DMS 273 treated with DMSO at 0.1 percent for 48 hours (cell line): ENCODE measurements around the gene SMAD5.

ENCODE experiments used
- DNase-seq: peaks from one replicate; lab custom pipeline; 2025; lab: John Stamatoyannopoulos, UW

Gene SMAD5

DNA sequence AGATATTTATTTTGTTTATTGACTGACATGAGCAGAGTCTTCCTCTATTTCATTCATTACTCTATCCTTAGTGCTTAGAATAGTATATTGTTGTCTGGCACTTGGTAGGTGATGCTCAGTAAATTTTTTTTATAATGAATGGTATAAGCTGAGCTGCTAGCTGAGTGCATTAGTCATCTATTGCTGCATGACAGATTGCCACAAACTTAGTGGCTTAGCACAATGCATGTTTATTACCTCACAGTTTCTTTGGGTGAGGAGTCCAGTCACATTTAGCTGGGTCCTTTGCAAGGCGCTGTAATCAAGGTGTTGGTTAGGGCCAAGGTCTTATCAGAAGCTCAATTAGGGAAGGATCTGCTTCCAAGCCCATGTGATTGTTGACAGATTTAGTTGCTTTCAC is 23.1 kb downstream of the SMAD5 start:
- DNase-seq = no peak

DNA sequence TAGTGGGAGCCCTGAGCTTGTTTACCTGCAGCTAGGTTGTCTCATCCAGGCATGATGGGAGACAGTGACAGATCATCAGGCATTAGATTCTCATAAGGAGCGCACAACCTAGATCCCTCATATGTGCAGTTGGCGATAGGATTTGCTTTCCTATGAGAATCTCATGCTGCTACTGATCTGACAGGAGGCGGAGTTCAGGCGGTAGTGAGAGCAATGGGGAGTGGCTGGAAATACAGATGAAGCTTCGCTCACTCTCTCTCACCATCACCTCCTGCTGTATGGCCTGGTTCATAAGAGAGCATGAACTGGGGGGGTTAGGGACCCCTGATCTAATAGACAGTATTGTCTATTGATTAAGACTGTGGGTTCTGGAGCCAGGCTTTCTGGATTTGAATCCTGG is 24.9 kb downstream of the SMAD5 start:
- DNase-seq = no peak

DNA sequence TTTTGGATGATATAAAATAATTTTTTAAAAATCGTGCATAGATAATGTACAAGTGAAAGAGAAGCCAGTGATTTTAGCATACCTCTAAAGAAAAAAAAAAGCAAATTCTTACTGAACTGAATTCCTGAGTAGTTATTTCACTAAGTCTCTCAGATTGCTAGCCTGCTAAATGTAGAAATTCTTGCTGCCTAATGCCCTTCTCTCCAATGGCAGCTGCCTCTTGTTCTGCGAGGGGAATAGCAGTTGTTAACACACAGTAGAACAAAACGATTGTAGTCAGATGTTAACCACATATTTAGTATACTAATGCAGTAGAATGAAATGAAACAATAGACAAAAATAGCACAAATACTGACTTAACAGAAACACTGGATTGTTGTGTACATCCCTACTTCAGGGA is 26.8 kb downstream of the SMAD5 start:
- DNase-seq = no peak

DNA sequence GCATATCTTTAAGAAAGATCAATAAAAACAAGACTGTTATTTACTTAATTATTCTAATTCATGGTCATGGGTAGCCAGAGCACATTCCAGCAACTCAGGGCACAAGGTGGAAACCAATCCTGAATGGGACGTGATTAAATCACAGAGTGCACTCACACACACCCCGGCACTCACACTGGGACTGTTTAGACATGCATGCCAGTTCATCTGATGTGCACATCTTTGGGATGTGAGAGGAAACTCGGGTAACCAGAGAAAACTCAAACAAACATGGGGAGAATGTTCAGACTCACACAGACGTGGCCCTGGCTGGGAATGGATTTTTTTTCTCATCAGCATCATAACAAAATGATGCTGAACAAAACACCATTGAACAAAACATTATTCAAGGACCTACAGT is 29.4 kb downstream of the SMAD5 start:
- DNase-seq = no peak

DNA sequence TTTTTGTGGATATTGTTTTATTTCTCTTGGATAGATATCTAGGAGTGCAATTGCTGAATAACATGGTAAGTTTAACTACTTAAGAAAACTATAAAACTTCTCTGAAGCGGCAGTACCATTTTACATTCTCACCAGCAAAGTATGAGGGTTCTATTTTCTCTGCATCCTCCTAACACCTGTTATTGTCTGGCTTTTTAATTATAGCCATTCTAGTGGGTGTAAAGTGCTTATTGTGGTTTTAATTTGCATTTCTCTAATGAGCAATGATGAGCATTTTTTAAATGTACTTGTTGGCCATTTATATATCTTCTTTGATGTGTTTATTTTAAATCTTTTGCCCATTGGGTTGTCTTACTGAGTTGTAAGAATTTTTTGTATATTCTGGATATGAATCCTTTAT is 31.6 kb downstream of the SMAD5 start:
- no peak for DNase-seq

DNA sequence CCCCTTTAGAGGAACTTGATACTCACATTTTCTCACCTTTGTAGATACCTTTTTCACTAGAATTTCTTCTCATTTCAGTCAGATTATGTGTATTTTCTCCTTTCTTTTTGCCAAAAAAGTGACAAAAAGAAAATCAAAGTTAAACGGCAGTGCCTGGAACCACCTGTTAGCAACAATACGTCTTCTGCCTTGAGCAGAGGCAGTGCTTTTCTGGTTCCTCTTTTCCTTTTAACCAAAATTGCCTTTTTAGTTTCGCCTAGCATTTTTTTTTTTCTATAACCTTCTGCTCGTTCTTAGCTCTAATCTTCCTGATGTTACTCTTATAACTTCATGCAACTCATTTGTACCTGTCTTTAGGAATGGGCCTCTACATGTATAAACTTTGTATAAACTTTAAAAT is 34.3 kb downstream of the SMAD5 start:
- no peak for DNase-seq

DNA sequence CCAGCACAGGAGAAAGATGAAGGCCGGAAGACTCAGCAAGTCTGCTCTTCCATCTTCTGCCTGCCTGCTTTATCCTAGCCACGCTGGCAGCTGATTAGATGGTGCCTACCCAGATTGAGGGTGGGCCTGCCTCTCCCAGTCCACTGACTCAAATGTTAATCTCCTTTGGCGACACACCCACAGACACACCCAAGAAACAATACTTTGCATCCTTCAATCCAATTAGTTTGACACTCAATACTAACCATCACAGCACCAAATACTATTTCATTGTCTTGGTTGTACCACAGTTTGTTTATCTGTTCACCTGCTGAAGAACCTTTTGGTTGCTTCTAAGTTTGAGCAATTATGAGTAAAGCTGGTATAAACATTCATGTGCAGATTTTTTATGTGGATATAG is 36.6 kb downstream of the SMAD5 start:
- no peak for DNase-seq

DNA sequence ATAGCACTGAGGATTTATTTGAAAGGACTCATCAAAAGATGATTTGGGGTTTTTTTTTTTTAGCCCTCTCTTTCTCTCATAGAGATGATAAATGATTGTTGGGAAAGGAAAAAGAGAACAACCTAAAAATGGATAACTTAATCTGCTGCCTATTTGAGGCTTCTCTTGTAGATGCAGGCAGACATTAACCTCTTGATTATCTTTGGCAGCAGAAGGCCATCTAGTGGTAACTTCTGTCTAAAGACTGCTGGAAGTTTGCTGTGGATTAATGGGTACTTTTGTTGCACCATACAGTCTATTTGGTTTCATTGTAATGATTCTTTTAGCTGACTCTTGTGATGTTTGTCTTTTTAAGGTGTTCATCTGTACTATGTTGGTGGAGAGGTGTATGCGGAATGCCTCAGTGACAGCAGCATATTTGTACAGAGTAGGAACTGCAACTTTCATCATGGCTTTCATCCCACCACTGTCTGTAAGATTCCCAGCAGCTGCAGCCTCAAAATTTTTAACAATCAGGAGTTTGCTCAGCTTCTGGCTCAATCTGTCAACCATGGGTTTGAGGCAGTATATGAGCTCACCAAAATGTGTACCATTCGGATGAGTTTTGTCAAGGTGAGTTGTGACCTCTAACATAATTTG is 41.5 kb downstream of the SMAD5 start:
- peak; percentile 33 for DNase-seq

DNA sequence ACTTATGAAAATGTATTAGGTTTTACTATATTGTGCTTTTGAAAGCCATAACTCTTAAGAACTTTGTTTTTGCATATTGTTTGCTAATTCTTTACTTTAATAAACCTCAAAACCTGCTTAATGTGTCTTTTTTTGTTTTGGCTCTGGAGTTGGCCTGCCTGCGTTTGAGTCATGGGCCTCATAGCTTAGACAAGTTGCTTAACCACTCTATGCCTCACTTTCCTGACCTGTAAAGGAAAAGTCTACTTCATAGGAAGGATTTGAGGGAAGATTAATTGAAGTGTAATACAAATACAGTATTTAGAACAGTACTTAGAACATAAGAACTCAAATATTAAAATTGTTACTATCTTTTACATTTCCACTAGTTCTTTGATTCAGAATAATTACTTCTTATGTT is 50.0 kb downstream of the SMAD5 start:
- no peak for DNase-seq

DNA sequence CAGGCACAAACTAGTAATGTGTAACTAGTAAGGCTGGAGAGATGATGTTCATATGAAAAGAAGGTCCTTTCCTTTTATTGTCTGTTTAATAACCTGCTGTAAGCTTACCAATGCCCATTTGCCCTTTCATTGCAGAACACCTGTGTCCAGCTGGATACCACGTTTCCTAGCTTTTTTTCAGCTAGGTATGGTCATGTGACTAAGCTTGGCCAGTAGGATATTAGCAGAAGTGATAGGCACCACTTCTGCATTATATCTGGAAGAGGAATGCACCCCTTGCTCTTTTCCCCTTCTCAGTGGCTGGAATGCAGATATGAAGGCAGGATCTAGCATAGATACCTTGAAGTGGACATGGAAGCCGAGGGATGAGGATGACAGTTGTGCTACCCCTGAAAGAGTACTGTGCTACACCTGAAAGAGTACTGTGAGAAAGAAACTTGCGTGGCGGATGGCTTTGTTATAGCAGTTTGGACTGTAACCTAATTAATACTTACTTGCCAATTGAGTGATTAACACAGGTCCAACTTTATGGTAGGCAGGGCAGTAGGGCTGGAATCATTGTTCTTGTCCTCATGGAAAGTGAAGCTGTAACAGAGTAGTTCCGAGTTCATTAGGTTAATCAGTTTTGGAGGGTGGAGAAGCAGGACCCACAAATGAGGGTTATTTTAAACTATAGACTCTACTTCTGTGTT is 53.5 kb downstream of the SMAD5 start:
- no peak for DNase-seq

DNA sequence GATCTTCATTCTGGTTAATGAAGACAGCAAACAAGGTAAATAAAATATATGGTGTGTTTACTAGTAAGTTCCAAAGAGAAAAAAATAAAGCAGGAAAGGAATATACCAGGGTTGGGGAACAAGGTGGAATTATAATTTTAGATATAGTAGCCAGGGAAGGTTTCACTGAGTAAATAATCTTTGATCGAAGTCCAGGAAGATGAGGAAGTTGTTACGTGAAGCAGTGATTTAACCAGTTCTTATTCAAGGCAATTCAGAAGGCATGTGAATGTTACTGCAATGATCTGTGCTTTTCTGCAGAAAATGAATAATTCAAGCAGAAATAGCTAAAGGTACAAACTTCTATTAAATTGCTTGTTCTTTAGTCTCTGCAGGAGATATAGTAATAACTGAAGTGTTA is 54.2 kb downstream of the SMAD5 start:
- no peak for DNase-seq

DNA sequence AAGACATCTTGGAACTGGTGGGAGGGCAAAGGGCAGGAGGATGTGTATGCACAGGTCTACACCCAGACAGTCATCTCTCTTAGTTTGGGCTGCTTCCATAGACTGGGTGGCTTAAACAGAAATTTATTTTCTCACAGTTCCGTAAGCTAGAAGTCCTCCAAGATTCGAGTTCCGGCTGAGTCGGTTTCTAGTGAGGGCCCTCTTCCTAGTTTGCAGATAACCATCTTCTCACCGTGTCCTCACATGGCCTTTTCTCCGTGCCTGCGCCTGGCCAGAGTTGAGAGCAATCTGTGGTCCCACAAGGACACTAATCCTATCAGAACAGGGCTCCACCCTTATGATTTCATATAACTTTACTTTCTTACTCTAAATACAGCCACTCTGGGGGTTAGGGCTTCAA is 56.2 kb downstream of the SMAD5 start:
- no peak for DNase-seq

DNA sequence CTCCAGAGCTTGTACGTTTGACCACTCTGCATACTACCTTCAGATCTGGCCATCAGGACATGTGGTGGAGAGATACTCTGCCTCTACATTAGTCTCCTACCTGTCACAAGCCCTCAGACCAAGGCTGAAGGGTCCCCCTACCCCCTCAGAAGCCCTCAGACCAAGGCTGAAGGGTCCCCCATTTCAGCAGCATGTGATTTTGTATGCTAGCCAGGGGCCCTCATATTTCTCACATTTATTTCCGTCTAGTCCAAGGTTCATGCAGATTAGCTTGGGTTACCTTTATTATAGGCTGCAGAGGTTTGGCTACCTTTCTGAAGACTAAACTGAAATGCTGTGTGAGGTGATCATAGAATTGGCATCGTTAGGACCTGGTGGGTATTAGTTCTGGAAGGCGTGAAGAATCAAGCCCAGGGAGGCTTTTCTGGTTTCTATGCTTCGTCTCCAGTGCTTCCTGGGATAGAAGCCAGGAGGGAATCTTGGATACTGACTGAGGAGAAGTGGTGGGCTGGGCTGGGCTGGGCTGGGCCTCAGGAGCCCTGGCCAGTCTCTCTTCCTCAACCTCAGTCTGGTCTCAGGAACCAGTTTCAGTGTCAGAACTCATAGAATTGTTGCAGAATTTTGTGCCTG is 57.6 kb downstream of the SMAD5 start:
- no peak for DNase-seq

DNA sequence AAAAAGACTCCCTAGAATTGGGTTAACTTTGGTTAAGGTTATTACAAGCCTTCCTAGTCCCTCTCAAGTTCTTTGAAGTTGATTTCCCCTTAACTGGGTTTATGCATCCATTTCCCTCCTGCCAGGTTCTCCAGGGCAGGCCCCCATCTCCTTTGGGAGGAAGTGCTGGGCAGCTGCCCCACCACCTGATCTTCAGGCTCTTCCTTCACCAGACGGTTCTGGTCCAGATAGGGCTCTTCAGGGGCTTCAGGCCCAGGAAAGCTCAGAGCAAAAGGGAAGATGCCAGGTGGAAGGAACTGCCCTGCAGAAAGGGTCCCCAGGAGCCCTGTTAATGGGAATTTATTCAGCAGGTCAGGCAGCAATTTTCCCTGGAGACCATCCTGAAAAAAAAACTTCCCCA is 58.3 kb downstream of the SMAD5 start:
- no peak for DNase-seq

DNA sequence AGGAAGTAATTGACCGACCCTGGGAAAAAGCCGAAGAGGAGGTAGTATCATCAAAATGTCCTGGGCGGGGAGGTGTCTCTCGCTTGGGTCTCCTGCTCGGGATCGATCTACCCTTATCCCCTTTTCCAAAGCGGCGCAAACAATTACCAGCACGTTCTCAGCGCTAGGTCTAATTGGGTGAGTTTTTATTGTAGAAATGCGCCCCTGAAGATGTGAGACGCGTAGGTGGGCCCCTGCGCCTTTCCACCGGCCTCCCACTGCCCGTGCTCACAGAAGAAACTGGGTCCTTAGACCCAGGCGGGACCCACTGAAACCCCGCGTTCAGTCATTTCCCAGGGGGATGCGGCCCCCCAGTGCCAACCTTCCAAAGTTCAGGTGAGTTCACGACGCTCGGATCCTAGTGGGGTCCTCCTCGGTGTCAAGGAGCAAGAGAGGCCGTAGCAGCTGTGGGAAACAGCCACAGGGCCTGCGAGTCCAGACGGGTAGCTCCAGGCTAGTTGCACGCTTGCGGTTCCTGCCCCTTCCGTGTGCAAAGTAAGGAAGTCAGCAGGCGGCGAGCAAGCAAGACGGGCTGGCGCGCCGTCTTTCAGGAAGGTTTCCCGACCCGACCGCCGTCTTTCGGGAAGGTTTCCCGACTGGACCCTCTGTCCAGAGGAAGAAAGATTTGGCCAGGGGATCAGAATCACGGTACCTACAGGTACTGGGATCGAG is 58.8 kb downstream of the SMAD5 start:
- no peak for DNase-seq

DNA sequence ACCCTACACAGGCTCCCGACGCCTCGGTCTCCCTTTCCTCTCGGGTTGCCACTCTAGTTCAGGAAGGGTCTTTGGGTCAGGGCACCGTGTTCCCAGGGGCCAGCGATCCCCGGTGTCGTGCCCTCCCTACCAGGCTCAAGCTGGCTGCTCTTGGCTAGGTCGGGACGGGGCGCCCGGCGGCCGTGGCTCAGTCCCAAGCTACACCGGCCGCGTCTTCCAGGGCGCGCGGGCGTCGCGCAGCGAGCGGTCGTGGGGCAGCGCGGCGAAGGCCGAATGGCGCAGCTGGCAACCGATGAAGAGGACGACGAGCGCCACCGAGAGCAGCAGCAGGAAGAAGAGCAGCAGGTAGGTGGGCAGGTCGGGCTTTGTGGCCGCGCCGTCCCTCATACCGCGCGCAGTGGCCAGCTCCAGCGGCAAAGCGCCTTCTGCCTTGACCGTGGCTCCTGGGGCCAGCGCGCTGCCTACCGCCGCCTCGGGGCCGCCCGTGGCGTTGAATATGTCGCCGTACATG is 59.4 kb downstream of the SMAD5 start:
- no peak for DNase-seq

DNA sequence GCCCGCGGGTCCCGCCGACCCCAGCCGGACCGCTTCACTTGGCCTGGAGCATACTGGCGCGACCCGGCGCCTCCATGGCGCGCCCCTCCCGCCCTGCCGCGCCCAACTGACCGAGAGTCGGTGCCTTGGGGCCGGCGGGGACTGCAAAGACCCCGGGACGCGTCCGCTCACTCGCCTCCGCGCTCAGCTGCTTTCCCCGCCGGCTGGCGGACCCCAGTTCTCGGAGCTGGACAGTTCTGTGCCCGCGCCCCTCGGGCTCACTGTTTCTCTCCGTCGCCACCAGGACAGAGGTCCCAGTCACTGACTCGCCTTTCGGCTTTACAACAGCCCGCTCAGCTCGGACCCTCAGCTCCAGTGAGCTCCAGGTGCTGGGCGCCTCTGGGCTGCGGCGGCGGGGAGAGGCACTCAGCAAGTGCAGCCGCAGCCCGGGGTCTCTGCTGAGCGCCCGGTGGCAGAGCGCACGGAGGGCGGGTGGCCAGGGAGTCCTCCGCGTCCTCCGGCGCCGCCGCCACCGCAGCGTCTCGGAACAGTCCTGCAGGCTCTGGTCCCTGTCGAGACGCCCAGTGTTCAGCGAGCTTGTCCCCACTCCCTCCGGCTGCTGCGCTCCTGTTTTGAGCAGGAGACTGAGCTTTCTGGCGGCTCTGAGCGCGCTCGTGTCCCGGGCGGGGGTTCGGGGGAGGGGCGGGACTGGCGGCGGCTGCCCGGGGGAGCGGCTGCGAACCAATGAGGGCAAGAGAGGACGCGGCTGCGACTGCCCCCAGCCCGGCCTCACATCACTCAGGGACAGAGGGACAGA is 60.1 kb downstream of the SMAD5 start, which contains the start of gene SMIM32:
Gene SMIM32, minus strand, starts transcription at position 637 of the 796 bp plus-strand sequence. CDS start 638 bp downstream, outside the sequence.
- no peak for DNase-seq

DNA sequence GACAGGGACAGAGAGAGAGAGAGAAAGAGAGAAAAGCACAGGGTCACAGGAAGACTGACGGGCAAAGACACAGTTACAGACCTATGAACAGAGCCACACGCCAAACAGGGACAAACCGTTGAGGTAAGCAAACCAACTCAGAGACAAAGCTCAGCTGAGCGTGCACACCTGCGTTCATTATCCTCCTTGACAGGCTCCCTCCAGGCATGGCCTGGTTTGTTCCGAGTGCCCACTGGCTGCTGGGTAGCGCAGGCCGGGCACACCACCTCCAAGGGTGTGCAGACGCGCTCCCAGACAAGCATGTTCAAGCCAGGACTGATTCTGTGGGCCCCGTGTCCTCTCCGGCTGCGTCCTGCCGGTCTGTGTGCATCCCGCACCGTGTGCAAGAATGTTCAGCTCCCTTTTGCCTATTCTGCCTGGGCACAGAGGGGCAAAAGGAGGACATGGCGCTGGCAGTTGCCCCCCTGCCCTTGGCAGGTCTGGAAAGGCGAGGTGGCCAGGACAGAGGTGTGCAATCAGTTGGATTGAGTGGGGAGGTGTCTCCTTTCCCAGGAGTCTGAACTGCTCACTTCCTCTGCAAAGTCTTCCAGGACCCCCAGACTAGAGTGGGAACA is 60.8 kb downstream of the SMAD5 start:
- no peak for DNase-seq

DNA sequence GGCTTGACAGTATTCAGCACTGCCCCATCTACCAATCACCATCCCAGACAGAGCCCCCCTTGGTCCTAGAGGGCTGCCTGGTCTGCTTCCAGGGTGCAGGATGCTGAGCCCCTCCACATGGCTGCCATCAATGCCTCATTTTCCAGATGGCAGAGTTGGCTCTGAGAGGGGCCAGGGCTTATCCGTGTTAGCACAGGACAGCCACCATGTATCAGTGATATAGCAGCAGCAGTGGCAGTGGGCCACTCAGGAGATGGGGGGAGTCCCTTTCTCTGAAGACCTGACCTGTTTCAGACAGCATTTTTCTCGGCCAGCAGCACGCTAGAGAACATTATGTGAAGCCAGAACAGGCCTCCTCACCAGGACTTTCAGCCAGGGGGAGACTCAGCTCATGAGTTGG is 61.9 kb downstream of the SMAD5 start:
- DNase-seq = no peak

DNA sequence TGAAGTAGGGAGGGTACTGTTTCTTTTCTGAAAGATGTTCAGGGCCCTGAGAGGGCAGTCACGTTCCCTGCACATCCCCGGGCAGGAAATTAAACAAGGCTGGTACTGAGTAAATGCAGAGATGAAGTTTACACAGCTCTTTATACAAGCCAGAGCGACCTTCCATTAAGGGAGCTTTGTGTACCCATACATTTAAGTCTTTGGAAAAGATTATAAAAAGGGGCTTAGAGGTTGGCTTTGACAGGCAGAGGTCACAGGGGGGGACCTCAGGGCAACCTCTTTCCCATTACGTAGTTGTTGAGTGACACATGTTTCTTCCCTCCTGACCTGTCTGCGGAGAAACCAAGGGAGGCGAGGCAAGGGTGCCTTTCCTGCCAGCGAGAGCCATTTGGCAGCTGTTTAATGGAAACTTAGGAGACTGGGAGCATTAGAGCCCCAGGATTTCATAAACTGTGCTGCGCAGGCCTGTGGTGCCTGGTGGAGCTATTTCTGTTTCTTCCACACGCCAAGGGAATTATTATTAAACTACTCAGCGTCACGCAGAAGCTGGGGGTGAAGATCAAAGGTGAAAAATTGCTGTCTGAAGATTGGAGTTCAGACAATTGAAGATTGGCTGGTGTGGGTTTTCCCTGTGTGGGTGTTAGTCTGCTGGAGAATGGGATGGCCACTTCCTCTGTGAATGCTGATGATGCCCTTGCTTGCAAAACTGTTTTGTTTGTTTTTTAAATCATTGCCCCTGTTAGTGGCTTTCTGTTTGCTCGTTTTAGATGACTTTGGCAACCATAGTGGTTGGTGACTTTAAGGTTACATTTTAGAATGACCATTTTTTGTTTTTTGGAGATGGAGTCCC is 63.6 kb downstream of the SMAD5 start:
- no peak for DNase-seq
